HEK293 (cell line): ENCODE data around the gene INO80E.
A peak's percentile ranks its signal among the peaks of the same experiment; 100 is the strongest.

Experiments used
- GFI1B ChIP-seq: fragments of 450-650 bp; formaldehyde crosslinking; IDR thresholded peaks from 2 replicates; pipeline ENCODE4 v1.5.1; 2016; ENCODE audit warnings: missing biosample characterization, missing genetic modification characterization
- GLI4 ChIP-seq: fragments of 450-650 bp; formaldehyde crosslinking; IDR thresholded peaks from 2 replicates; pipeline ENCODE4 v1.5.1; 2016; ENCODE audit warnings: missing biosample characterization, missing genetic modification characterization
- HOXA7 ChIP-seq: sonication (generic); formaldehyde crosslinking; IDR thresholded peaks from 2 replicates; pipeline ENCODE4 v1.8.1; 2022; ENCODE audit warnings: missing genetic modification reagents, borderline replicate concordance
- KLF8 ChIP-seq: fragments of 450-650 bp; formaldehyde crosslinking; IDR thresholded peaks from 2 replicates; pipeline ENCODE4 v1.5.1; 2016; ENCODE audit warnings: missing biosample characterization, missing genetic modification characterization
- MYNN ChIP-seq: fragments of 450-650 bp; formaldehyde crosslinking; IDR thresholded peaks from 2 replicates; pipeline ENCODE4 v1.5.1; 2016; ENCODE audit warnings: missing biosample characterization, missing genetic modification characterization, borderline replicate concordance
- SALL2 ChIP-seq: fragments of 450-650 bp; formaldehyde crosslinking; IDR thresholded peaks from 2 replicates; pipeline ENCODE4 v1.5.0; 2017; ENCODE audit warnings: missing biosample characterization, mild to moderate bottlenecking, missing genetic modification characterization, borderline replicate concordance
- SCRT2 ChIP-seq: fragments of 450-650 bp; formaldehyde crosslinking; IDR thresholded peaks from 2 replicates; pipeline ENCODE4 v1.5.1; 2016; ENCODE audit warnings: missing biosample characterization, missing genetic modification characterization
- SP7 ChIP-seq: fragments of 450-650 bp; formaldehyde crosslinking; IDR thresholded peaks from 2 replicates; pipeline ENCODE4 v1.5.1; 2016; ENCODE audit warnings: missing biosample characterization, missing genetic modification characterization
- ZBTB20 ChIP-seq: fragments of 450-650 bp; formaldehyde crosslinking; IDR thresholded peaks from 2 replicates; pipeline ENCODE4 v1.5.1; 2016; ENCODE audit warnings: missing biosample characterization, missing genetic modification characterization
- ZBTB8A ChIP-seq: fragments of 450-650 bp; formaldehyde crosslinking; IDR thresholded peaks from 2 replicates; pipeline ENCODE4 v1.5.1; 2016; ENCODE audit warnings: missing biosample characterization, missing genetic modification characterization
- ZNF114 ChIP-seq: fragments of 450-650 bp; formaldehyde crosslinking; IDR thresholded peaks from 2 replicates; pipeline ENCODE4 v1.5.0; 2017; ENCODE audit warnings: missing biosample characterization, missing genetic modification characterization
- ZNF121 ChIP-seq: fragments of 450-650 bp; formaldehyde crosslinking; IDR thresholded peaks from 2 replicates; pipeline ENCODE4 v1.5.1; 2016; ENCODE audit warnings: missing biosample characterization, missing genetic modification characterization
- ZNF19 ChIP-seq: fragments of 450-650 bp; formaldehyde crosslinking; IDR thresholded peaks from 2 replicates; pipeline ENCODE4; 2016; ENCODE audit warnings: missing biosample characterization, missing genetic modification characterization, low read depth
- ZNF2 ChIP-seq: fragments of 450-650 bp; formaldehyde crosslinking; IDR thresholded peaks from 2 replicates; pipeline ENCODE4 v1.5.1; 2016; ENCODE audit warnings: missing biosample characterization, missing genetic modification characterization
- ZNF214 ChIP-seq: fragments of 450-650 bp; formaldehyde crosslinking; IDR thresholded peaks from 2 replicates; pipeline ENCODE4 v1.5.1; 2017; ENCODE audit warnings: missing biosample characterization, mild to moderate bottlenecking, missing genetic modification characterization, borderline replicate concordance
- ZNF248 ChIP-seq: fragments of 450-650 bp; formaldehyde crosslinking; IDR thresholded peaks from 2 replicates; pipeline ENCODE4 v1.5.1; 2017; ENCODE audit warnings: missing biosample characterization, missing genetic modification characterization
- ZNF266 ChIP-seq: fragments of 450-650 bp; formaldehyde crosslinking; IDR thresholded peaks from 2 replicates; pipeline ENCODE4 v1.5.1; 2016; ENCODE audit warnings: missing biosample characterization, missing genetic modification characterization, low read depth
- ZNF354C ChIP-seq: fragments of 450-650 bp; formaldehyde crosslinking; IDR thresholded peaks from 2 replicates; pipeline ENCODE4 v1.5.1; 2016; ENCODE audit warnings: missing biosample characterization, missing genetic modification characterization, low read depth, borderline replicate concordance
- ZNF366 ChIP-seq: fragments of 450-650 bp; formaldehyde crosslinking; conservative IDR thresholded peaks from 2 replicates; pipeline ENCODE4 v1.5.1; 2016; ENCODE audit warnings: missing biosample characterization, missing genetic modification characterization
- ZNF501 ChIP-seq: fragments of 450-650 bp; formaldehyde crosslinking; IDR thresholded peaks from 2 replicates; pipeline ENCODE4 v1.5.1; 2016; ENCODE audit warnings: missing biosample characterization, missing genetic modification characterization
- ZNF513 ChIP-seq: fragments of 450-650 bp; IDR thresholded peaks from 2 replicates; pipeline ENCODE4 v1.5.1; 2018; ENCODE audit warnings: missing biosample characterization, missing genetic modification characterization
- ZNF560 ChIP-seq: fragments of 450-650 bp; formaldehyde crosslinking; IDR thresholded peaks from 2 replicates; pipeline ENCODE4 v1.5.1; 2017; ENCODE audit warnings: missing biosample characterization, missing genetic modification characterization, borderline replicate concordance
- ZNF596 ChIP-seq: fragments of 450-650 bp; IDR thresholded peaks from 2 replicates; pipeline ENCODE4 v1.5.0; 2018; ENCODE audit warnings: missing biosample characterization, mild to moderate bottlenecking, missing genetic modification characterization, moderate library complexity
- ZNF664 ChIP-seq: fragments of 450-650 bp; formaldehyde crosslinking; IDR thresholded peaks from 2 replicates; pipeline ENCODE4 v1.5.1; 2016; ENCODE audit warnings: missing biosample characterization, missing genetic modification characterization
- ZNF692 ChIP-seq: fragments of 450-650 bp; formaldehyde crosslinking; IDR thresholded peaks from 2 replicates; pipeline ENCODE4 v1.5.1; 2016; ENCODE audit warnings: missing biosample characterization, missing genetic modification characterization
- ZNF776 ChIP-seq: fragments of 450-650 bp; formaldehyde crosslinking; IDR thresholded peaks from 2 replicates; pipeline ENCODE4 v1.5.0; 2017; ENCODE audit warnings: missing biosample characterization, missing genetic modification characterization, borderline replicate concordance
- ZSCAN23 ChIP-seq: fragments of 450-650 bp; formaldehyde crosslinking; IDR thresholded peaks from 2 replicates; pipeline ENCODE4 v1.5.1; 2016; ENCODE audit warnings: missing biosample characterization, missing genetic modification characterization
- TF ChIP-seq, protein P1 (sequence below): fragments of 450-650 bp; formaldehyde crosslinking; IDR thresholded peaks from 2 replicates; pipeline ENCODE4 v1.5.1; 2016; ENCODE audit warnings: missing biosample characterization, missing genetic modification characterization, borderline replicate concordance
- TF ChIP-seq, protein P2 (sequence below): fragments of 450-650 bp; formaldehyde crosslinking; IDR thresholded peaks from 2 replicates; pipeline ENCODE4 v1.5.1; 2016; ENCODE audit warnings: missing biosample characterization, missing genetic modification characterization
- TF ChIP-seq, protein P3 (sequence below): fragments of 450-650 bp; formaldehyde crosslinking; IDR thresholded peaks from 2 replicates; pipeline ENCODE4 v1.5.1; 2016; ENCODE audit warnings: missing biosample characterization, missing genetic modification characterization, low read depth
- TF ChIP-seq, protein P4 (sequence below): fragments of 450-650 bp; formaldehyde crosslinking; IDR thresholded peaks from 2 replicates; pipeline ENCODE4 v1.5.1; 2016; ENCODE audit warnings: missing biosample characterization, missing genetic modification characterization

INO80E gene

DNA sequence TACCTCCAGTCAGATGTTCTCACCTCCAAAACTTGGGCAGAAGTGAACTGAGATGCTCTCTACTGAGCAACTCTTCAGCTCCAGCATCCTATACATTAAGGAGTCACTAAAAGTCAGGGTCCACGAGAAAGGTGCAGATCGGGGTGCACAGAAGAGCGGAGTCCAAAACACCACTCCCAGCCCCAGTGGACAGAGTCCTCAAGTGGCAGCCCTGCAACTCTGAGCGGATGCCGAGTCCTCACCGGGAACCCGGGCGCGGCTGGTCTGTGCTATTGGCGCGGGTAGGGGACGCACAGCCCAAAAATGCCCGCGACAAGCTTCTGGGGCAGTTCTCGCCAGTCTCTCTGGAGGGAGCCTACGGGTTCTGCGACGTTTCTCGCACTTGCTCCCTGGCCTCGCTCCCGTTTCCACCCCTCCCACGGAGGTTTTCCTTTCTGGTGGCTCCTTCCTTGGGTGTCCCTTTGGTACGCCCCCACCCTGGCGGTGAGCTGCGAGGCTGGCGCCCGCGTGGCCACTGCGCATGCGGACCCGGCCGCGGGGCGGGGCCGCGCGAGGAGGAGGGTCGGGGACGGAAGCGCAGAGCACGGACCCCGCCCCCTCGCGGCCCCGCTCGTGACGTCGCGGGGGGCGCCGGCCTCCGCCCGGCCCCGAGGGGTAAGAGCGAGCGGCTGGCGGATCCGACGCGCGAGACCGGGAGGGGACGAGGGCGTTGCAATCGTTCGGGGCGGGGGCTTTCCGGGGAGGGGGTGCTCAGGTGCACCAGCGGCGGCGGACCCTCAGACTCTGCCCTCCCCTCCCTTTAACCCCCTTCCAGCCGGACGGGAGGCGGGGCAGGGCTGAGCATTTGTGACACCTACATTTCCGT, 34.3 kb upstream of the INO80E start, which contains the start of gene TMEM219 (continued):
- no peak for TF ChIP-seq ZNF121
- no peak for TF ChIP-seq ZNF354C (tag by site-specific recombination)
- no peak for TF ChIP-seq SCRT2
- no peak for TF ChIP-seq ZNF114 (tag by site-specific recombination)
- TF ChIP-seq ZBTB8A (tag by site-specific recombination) = peak; percentile 92
- no peak for TF ChIP-seq ZNF664 (tag by site-specific recombination)
- no peak for TF ChIP-seq MYNN (tag by site-specific recombination)
- no peak for TF ChIP-seq ZNF776
- TF ChIP-seq ZNF266 (tag by site-specific recombination) = no peak
- TF ChIP-seq GFI1B = no peak
- no peak for TF ChIP-seq ZNF560 (tag by site-specific recombination)
- no peak for TF ChIP-seq GLI4 (tag by site-specific recombination)
- TF ChIP-seq HOXA7 (CRISPR knock-in tag) = no peak
- peak; percentile 67 for TF ChIP-seq KLF8
- no peak for TF ChIP-seq ZNF366
- TF ChIP-seq, protein P1, sequence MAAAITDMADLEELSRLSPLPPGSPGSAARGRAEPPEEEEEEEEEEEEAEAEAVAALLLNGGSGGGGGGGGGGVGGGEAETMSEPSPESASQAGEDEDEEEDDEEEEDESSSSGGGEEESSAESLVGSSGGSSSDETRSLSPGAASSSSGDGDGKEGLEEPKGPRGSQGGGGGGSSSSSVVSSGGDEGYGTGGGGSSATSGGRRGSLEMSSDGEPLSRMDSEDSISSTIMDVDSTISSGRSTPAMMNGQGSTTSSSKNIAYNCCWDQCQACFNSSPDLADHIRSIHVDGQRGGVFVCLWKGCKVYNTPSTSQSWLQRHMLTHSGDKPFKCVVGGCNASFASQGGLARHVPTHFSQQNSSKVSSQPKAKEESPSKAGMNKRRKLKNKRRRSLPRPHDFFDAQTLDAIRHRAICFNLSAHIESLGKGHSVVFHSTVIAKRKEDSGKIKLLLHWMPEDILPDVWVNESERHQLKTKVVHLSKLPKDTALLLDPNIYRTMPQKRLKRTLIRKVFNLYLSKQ (tag by site-specific recombination) = no peak
- TF ChIP-seq, protein P2, sequence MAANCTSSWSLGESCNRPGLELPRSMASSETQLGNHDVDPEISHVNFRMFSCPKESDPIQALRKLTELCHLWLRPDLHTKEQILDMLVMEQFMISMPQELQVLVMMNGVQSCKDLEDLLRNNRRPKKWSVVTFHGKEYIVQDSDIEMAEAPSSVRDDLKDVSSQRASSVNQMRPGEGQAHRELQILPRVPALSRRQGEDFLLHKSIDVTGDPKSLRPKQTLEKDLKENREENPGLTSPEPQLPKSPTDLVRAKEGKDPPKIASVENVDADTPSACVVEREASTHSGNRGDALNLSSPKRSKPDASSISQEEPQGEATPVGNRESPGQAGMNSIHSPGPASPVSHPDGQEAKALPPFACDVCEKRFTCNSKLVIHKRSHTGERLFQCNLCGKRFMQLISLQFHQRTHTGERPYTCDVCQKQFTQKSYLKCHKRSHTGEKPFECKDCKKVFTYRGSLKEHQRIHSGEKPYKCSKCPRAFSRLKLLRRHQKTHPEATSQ (tag by site-specific recombination) = no peak
- TF ChIP-seq ZNF501 (tag by site-specific recombination) = peak; percentile 23; the same call in 1 of the 2 replicates
- peak; percentile 81; the same call in 1 of the 2 replicates for TF ChIP-seq ZNF2 (tag by site-specific recombination)
- no peak for TF ChIP-seq ZNF513 (tag by site-specific recombination)
- TF ChIP-seq, protein P3, sequence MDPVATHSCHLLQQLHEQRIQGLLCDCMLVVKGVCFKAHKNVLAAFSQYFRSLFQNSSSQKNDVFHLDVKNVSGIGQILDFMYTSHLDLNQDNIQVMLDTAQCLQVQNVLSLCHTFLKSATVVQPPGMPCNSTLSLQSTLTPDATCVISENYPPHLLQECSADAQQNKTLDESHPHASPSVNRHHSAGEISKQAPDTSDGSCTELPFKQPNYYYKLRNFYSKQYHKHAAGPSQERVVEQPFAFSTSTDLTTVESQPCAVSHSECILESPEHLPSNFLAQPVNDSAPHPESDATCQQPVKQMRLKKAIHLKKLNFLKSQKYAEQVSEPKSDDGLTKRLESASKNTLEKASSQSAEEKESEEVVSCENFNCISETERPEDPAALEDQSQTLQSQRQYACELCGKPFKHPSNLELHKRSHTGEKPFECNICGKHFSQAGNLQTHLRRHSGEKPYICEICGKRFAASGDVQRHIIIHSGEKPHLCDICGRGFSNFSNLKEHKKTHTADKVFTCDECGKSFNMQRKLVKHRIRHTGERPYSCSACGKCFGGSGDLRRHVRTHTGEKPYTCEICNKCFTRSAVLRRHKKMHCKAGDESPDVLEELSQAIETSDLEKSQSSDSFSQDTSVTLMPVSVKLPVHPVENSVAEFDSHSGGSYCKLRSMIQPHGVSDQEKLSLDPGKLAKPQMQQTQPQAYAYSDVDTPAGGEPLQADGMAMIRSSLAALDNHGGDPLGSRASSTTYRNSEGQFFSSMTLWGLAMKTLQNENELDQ (tag by site-specific recombination) = no peak
- TF ChIP-seq ZNF596 = peak; percentile 72
- TF ChIP-seq ZBTB20 (tag by site-specific recombination) = peak; percentile 98
- TF ChIP-seq ZNF214 = no peak
- no peak for TF ChIP-seq ZNF248
- TF ChIP-seq, protein P4, sequence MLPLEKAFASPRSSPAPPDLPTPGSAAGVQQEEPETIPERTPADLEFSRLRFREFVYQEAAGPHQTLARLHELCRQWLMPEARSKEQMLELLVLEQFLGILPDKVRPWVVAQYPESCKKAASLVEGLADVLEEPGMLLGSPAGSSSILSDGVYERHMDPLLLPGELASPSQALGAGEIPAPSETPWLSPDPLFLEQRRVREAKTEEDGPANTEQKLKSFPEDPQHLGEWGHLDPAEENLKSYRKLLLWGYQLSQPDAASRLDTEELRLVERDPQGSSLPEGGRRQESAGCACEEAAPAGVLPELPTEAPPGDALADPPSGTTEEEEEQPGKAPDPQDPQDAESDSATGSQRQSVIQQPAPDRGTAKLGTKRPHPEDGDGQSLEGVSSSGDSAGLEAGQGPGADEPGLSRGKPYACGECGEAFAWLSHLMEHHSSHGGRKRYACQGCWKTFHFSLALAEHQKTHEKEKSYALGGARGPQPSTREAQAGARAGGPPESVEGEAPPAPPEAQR = no peak
- TF ChIP-seq SALL2 = no peak
- 0 out of 2 replicates have a peak, but pooled peaks have one; percentile 41 for TF ChIP-seq ZSCAN23 (tag by site-specific recombination)
- TF ChIP-seq ZNF692 (tag by site-specific recombination) = no peak
- TF ChIP-seq SP7 (tag by site-specific recombination) = 0 out of 2 replicates have a peak, but pooled peaks have one; percentile 65
- TF ChIP-seq ZNF19 = no peak
